Measurements from ENCODE around the gene MVB12B. TPM values are rescaled to one million over a fixed set of nuclear protein-coding genes. Genes with fewer than 3 reads are reported as not detected.

MVB12B gene
- total and polyA plus RNA-seq, 2 of the 4 experiments (the other 2 are of a cell fraction): 2.0 to 4.0 TPM

GRCh38 chr9:126303488-126303887 is 23.1 kb upstream of the MVB12B start:
- WGBS, 2 experiments (ENCODE audit: extremely low coverage in 2 of 2, insufficient read length in 1 of 2): no CpG with 5 or more reads among the region's 3 CpGs
- H3K27ac ChIP-seq (ENCODE audit: insufficient read depth, low read length): no peak overlapping the region
- H4K8ac ChIP-seq (ENCODE audit: low read depth in 2 of 2, low read length in 2 of 2): no peak overlapping the region
- no peak overlapping the region for H4K5ac ChIP-seq (ENCODE audit: low read depth, low read length)
- no peak overlapping the region for H3K14ac ChIP-seq (replicated peaks; ENCODE audit: low read depth, low read length)
- H2AK9ac ChIP-seq (replicated peaks; ENCODE audit: low read depth, low read length, poor library complexity): no peak overlapping the region
- no peak overlapping the region for H2BK15ac ChIP-seq (ENCODE audit: low read depth, low read length)
- no TSS peak for BruUV-seq (replicated peaks)
- H3K9ac ChIP-seq (ENCODE audit: low read depth, low read length): no peak overlapping the region
- no peaks in the 10 kb centered on the region for H3K9me3 ChIP-seq (ENCODE audit: control insufficient read depth, insufficient read depth, low read length)
- in situ Hi-C loops (cut with MboI; ENCODE audit: low sequenced_read_pairs) (loop anchor here (5.0 kb wide), 2 partner anchors 94 to 189 kb away; no protein-coding TSS in a partner anchor), intact Hi-C loops (cut with micrococcal nuclease) (no loop called here), dilution Hi-C loops (cut with HindIII; ENCODE audit: low sequenced_read_pairs, unreplicated experiment) (no loop called here)
- H2AK5ac ChIP-seq (ENCODE audit: low read depth, low read length): no peak overlapping the region
- no peaks in the 10 kb centered on the region for H4K20me1 ChIP-seq (ENCODE audit: insufficient read depth, low read length)
- H4K91ac ChIP-seq (ENCODE audit: insufficient read depth, low read depth, low read length): no peak overlapping the region
- H3K23ac ChIP-seq (ENCODE audit: low read depth, low read length): no peak overlapping the region
- H3K36me3 ChIP-seq (ENCODE audit: control insufficient read depth, insufficient read depth, low read length): no peaks in the 10 kb centered on the region
- ChIA-PET CTCF (interaction anchor here (3.0 kb wide), 1 partner anchor 95 kb away, joined by 14 read pairs; no protein-coding TSS in a partner anchor), POLR2A (ENCODE audit: unreplicated experiment) (no interaction called here)
- no peak overlapping the region for H2AFZ ChIP-seq (replicated peaks; ENCODE audit: low read length, poor library complexity)
- ATAC-seq (ENCODE audit: low read depth) (no peak), DNase-seq (no peak)
- peaks cover 40% of the 10 kb centered on the region for H3K27me3 ChIP-seq (ENCODE audit: control insufficient read depth, insufficient read depth, low read length)
- H3K4ac ChIP-seq (ENCODE audit: low read depth, low read length): no peak overlapping the region
- no peaks in the 10 kb centered on the region for H3K79me1 ChIP-seq (ENCODE audit: low read depth in 1 of 2, low read length in 2 of 2)
- TF ChIP-seq CEBPB (IDR thresholded peaks at IDR 0.05; ENCODE audit: low read depth, low read length) (no peak), RAD21 (IDR thresholded peaks at IDR 0.05; ENCODE audit: low read length) (no peak), CTCF (conservative IDR thresholded peaks at IDR 0.05; ENCODE audit: low read depth, low read length) (no peak), POLR2A (IDR thresholded peaks at IDR 0.05; ENCODE audit: low read depth, low read length) (no peak), MAZ (IDR thresholded peaks at IDR 0.05; ENCODE audit: borderline replicate concordance, low read depth, low read length) (no peak), MXI1 (IDR thresholded peaks at IDR 0.05; ENCODE audit: borderline replicate concordance, low read depth, low read length) (no peak), USF2 (IDR thresholded peaks at IDR 0.05; ENCODE audit: low read depth, low read length) (no peak), SMC3 (IDR thresholded peaks at IDR 0.05; ENCODE audit: low read depth, low read length) (no peak), BHLHE40 (IDR thresholded peaks at IDR 0.05; ENCODE audit: low read depth, low read length) (no peak), RCOR1 (IDR thresholded peaks at IDR 0.05; ENCODE audit: insufficient replicate concordance, low read length) (no peak), CHD1 (IDR thresholded peaks at IDR 0.05; ENCODE audit: low read depth, low read length) (no peak), MAFK (IDR thresholded peaks at IDR 0.05; ENCODE audit: low read depth, low read length) (no peak), FOS (IDR thresholded peaks at IDR 0.05; ENCODE audit: low read depth, low read length) (no peak), NFE2L2 (IDR thresholded peaks at IDR 0.05; ENCODE audit: low read depth, low read length) (no peak)
- TF ChIP-seq, protein P1, sequence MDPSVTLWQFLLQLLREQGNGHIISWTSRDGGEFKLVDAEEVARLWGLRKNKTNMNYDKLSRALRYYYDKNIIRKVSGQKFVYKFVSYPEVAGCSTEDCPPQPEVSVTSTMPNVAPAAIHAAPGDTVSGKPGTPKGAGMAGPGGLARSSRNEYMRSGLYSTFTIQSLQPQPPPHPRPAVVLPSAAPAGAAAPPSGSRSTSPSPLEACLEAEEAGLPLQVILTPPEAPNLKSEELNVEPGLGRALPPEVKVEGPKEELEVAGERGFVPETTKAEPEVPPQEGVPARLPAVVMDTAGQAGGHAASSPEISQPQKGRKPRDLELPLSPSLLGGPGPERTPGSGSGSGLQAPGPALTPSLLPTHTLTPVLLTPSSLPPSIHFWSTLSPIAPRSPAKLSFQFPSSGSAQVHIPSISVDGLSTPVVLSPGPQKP (IDR thresholded peaks at IDR 0.05; ENCODE audit: borderline replicate concordance, low read depth, low read length): no peak
- no peak overlapping the region for H2BK20ac ChIP-seq (ENCODE audit: low read depth, low read length)
- H3K18ac ChIP-seq (ENCODE audit: low read depth, low read length): no peak overlapping the region
- H3K4me3 ChIP-seq (ENCODE audit: insufficient read depth, low read depth, low read length): no peak overlapping the region
- no peak overlapping the region for H2BK120ac ChIP-seq (ENCODE audit: low read depth, low read length)
- H3K4me1 ChIP-seq (ENCODE audit: control insufficient read depth, insufficient read depth, low read length): no peaks in the 10 kb centered on the region
- H3K56ac ChIP-seq (ENCODE audit: extremely low read depth, insufficient read depth, low read length): no peak overlapping the region
- H3K9me1 ChIP-seq (ENCODE audit: insufficient read depth, low read length): no peaks in the 10 kb centered on the region; the same call in 1 of the 2 replicates
- no peak overlapping the region for H3K4me2 ChIP-seq (ENCODE audit: low read depth, low read length)
- no peak overlapping the region for H2BK5ac ChIP-seq (ENCODE audit: low read depth, low read length, poor library complexity, severe bottlenecking)
